ENCODE results near the gene MAML3.

The MAML3 gene

DNA sequence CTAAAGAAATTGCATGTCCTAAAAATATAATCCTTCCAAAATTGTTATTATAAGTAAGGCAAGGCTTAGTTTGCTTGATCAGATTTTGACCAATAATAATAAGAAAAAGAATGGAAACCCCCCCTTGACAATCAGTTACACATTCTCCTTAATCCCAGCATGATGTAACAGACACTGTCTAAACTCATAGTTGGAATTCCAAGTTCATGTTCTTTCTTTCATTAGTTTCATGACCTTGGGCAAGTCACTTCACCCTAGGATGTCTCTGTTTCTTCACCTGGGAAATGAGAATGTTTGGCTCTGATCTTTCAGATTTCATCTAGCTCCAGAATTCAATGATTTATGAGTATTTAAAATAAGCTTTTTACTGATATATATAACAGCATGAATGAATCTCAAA is 64.8 kb downstream of the MAML3 start:
- TF ChIP-seq POLR2AphosphoS5 (IDR thresholded peaks at IDR 0.05; ENCODE audit: low read depth, low read length) = no peak
- TF ChIP-seq, protein P1, sequence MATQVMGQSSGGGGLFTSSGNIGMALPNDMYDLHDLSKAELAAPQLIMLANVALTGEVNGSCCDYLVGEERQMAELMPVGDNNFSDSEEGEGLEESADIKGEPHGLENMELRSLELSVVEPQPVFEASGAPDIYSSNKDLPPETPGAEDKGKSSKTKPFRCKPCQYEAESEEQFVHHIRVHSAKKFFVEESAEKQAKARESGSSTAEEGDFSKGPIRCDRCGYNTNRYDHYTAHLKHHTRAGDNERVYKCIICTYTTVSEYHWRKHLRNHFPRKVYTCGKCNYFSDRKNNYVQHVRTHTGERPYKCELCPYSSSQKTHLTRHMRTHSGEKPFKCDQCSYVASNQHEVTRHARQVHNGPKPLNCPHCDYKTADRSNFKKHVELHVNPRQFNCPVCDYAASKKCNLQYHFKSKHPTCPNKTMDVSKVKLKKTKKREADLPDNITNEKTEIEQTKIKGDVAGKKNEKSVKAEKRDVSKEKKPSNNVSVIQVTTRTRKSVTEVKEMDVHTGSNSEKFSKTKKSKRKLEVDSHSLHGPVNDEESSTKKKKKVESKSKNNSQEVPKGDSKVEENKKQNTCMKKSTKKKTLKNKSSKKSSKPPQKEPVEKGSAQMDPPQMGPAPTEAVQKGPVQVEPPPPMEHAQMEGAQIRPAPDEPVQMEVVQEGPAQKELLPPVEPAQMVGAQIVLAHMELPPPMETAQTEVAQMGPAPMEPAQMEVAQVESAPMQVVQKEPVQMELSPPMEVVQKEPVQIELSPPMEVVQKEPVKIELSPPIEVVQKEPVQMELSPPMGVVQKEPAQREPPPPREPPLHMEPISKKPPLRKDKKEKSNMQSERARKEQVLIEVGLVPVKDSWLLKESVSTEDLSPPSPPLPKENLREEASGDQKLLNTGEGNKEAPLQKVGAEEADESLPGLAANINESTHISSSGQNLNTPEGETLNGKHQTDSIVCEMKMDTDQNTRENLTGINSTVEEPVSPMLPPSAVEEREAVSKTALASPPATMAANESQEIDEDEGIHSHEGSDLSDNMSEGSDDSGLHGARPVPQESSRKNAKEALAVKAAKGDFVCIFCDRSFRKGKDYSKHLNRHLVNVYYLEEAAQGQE (IDR thresholded peaks at IDR 0.05; ENCODE audit: insufficient read depth in 1 of 2, low read depth in 2 of 2, low read length in 2 of 2) = no peak
- no peak for TF ChIP-seq TAF1 (IDR thresholded peaks at IDR 0.05; ENCODE audit: borderline replicate concordance, insufficient read depth, low read length)
- TF ChIP-seq FOXP2 (optimal IDR thresholded peaks at IDR 0.05; ENCODE audit: borderline replicate concordance, extremely low read depth, extremely low read length, insufficient read depth) = no peak
- no peak for TF ChIP-seq SIN3A (IDR thresholded peaks at IDR 0.05; ENCODE audit: borderline replicate concordance, insufficient read depth, low read length)

DNA sequence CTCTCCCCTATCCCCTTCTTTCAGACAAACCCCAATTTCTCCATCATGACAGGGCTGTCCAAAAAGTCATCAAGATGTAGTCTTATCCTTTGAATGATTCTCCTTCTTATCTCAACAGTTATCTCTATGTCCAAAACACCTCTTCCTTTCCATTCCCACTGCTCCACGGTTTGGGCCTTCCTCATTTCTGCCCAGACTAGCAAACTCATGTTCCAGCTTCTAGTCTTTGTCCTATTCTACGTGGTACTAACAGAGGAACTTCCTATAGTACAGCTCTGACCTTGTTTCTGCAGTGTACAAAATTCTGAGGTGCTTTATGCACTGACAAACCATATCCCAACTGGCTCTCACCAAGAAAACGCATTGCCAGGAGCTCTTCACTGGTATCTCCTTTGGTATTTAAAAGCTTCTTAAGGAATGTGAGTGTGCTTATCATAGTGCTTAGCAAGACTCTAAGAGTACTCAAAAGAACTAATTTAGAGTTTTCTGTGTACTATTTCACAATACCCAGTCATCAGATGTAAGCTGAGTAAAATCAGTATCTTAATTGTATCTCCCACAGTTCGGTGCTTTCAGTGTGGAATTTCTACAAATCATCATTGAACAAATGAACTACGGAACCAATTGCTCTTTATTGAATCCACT is 65.5 kb downstream of the MAML3 start:
- TF ChIP-seq, protein P1 (IDR thresholded peaks at IDR 0.05; ENCODE audit: insufficient read depth in 1 of 2, low read depth in 2 of 2, low read length in 2 of 2) = no peak

- TF ChIP-seq TAF1 (IDR thresholded peaks at IDR 0.05; ENCODE audit: borderline replicate concordance, insufficient read depth, low read length) = no peak
- no peak for TF ChIP-seq POLR2AphosphoS5 (IDR thresholded peaks at IDR 0.05; ENCODE audit: low read depth, low read length)
- TF ChIP-seq FOXP2 (optimal IDR thresholded peaks at IDR 0.05; ENCODE audit: borderline replicate concordance, extremely low read depth, extremely low read length, insufficient read depth) = no peak
- TF ChIP-seq, protein P1 (IDR thresholded peaks at IDR 0.05; ENCODE audit: insufficient read depth in 1 of 2, low read depth in 2 of 2, low read length in 2 of 2) = no peak
- TF ChIP-seq SIN3A (IDR thresholded peaks at IDR 0.05; ENCODE audit: borderline replicate concordance, insufficient read depth, low read length) = no peak
Measured at GRCh38 chr4:140085881-140086280, 68.1 kb downstream of the MAML3 start.

- TF ChIP-seq POLR2AphosphoS5 (IDR thresholded peaks at IDR 0.05; ENCODE audit: low read depth, low read length) (no peak), FOXP2 (optimal IDR thresholded peaks at IDR 0.05; ENCODE audit: borderline replicate concordance, extremely low read depth, extremely low read length, insufficient read depth) (no peak), SIN3A (IDR thresholded peaks at IDR 0.05; ENCODE audit: borderline replicate concordance, insufficient read depth, low read length) (no peak), TAF1 (IDR thresholded peaks at IDR 0.05; ENCODE audit: borderline replicate concordance, insufficient read depth, low read length) (no peak)
- TF ChIP-seq, protein P1 (IDR thresholded peaks at IDR 0.05; ENCODE audit: insufficient read depth in 1 of 2, low read depth in 2 of 2, low read length in 2 of 2) = no peak
Measured at GRCh38 chr4:140085062-140085622, 68.8 kb downstream of the MAML3 start.

DNA sequence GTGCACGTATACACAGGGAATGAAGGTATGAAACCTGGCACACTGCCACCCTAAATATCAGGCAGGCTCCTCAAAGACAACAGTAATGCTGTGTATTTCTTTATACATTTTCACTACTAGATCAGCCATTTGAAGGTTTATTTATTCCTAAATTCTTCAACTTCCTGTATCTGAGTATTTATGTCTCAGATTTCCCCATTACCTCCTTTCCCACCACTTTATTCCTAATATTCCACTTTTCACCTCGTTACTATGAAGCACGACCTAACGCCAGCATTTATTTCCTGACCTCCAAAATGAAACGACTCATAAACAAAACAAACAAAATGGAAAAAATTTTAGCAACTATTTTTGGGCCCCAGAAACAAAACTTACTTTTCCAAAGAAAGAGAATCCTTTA is 69.6 kb downstream of the MAML3 start:
- TF ChIP-seq FOXP2 (optimal IDR thresholded peaks at IDR 0.05; ENCODE audit: borderline replicate concordance, extremely low read depth, extremely low read length, insufficient read depth) (no peak), POLR2AphosphoS5 (IDR thresholded peaks at IDR 0.05; ENCODE audit: low read depth, low read length) (no peak), TAF1 (IDR thresholded peaks at IDR 0.05; ENCODE audit: borderline replicate concordance, insufficient read depth, low read length) (no peak), SIN3A (IDR thresholded peaks at IDR 0.05; ENCODE audit: borderline replicate concordance, insufficient read depth, low read length) (no peak)
